HEK293 (cell line): Measurements from ENCODE around the gene RYR2.
"Not testable (repeated sequence)": the region's sequence is repeated elsewhere in the genome, so short reads cannot be mapped to it uniquely, and the experiment has no call there.

Experiments used
- CTCF ChIA-PET: fragments of 350-600 bp; formaldehyde crosslinking; extraction: SDS; loops from one replicate; lab custom pipeline; 2021; ENCODE audit warnings: antibody characterized with exemption; lab: Yijun Ruan, JAX
- POLR2A ChIA-PET: fragments of 300-600 bp; formaldehyde crosslinking; extraction: SDS; loops from one replicate; lab custom pipeline; 2020; ENCODE audit warnings: antibody characterized with exemption, inconsistent platforms; lab: Yijun Ruan, JAX
- H3K27ac ChIP-seq: fragments of 200-500 bp; sonication (Bioruptor generic); 2 replicates; pipeline ENCODE4 v1.5.1; 2014; ENCODE audit warnings: low read depth, low read length, control low read depth, inconsistent platforms; ENCODE audit errors: extremely low read depth
- H3K36me3 ChIP-seq, 2 experiments: fragments of 200-500 bp in 1 of 2; sonication (Bioruptor generic) in 1 of 2; 1 replicate in 1 of 2; 2 replicates in 1 of 2; pipeline ENCODE4 v1.5.1; 2014 to 2017; ENCODE audit warnings: inconsistent platforms in 2 of 2, low read length in 2 of 2; ENCODE audit not compliant: control insufficient read depth in 2 of 2, insufficient read depth in 1 of 2
- H3K4me1 ChIP-seq: fragments of 200-500 bp; sonication (Bioruptor generic); 2 replicates; pipeline ENCODE4 v1.5.1; 2014; ENCODE audit warnings: mild to moderate bottlenecking, low read length, inconsistent platforms; ENCODE audit not compliant: control insufficient read depth, insufficient read depth
- H3K4me3 ChIP-seq: 2 replicates; pipeline ENCODE4 v1.5.1; 2011; ENCODE audit warnings: low read depth, mild to moderate bottlenecking, control low read depth, low read length, moderate library complexity
- H3K9me3 ChIP-seq: fragments of 200-500 bp; sonication (Bioruptor generic); 2 replicates; pipeline ENCODE4 v1.5.1; 2014; ENCODE audit warnings: low read depth, low read length, inconsistent platforms; ENCODE audit not compliant: control insufficient read depth, insufficient read depth
- IKZF3 ChIP-seq: fragments of 450-650 bp; IDR thresholded peaks from 2 replicates; pipeline ENCODE4 v1.5.0; 2018; ENCODE audit warnings: missing biosample characterization, mild to moderate bottlenecking, missing genetic modification characterization, moderate library complexity
- KLF7 ChIP-seq: fragments of 450-650 bp; formaldehyde crosslinking; IDR thresholded peaks from 2 replicates; pipeline ENCODE4 v1.5.1; 2016; ENCODE audit warnings: missing biosample characterization, missing genetic modification characterization, borderline replicate concordance
- KLF8 ChIP-seq: fragments of 450-650 bp; formaldehyde crosslinking; IDR thresholded peaks from 2 replicates; pipeline ENCODE4 v1.5.1; 2016; ENCODE audit warnings: missing biosample characterization, missing genetic modification characterization
- MEIS1 ChIP-seq: sonication (generic); formaldehyde crosslinking; IDR thresholded peaks from 2 replicates; pipeline ENCODE4 v1.8.1; 2022; ENCODE audit warnings: missing genetic modification reagents, mild to moderate bottlenecking, borderline replicate concordance
- RBAK ChIP-seq: fragments of 450-650 bp; formaldehyde crosslinking; IDR thresholded peaks from 2 replicates; pipeline ENCODE4 v1.5.1; 2016; ENCODE audit warnings: missing biosample characterization, missing genetic modification characterization
- SALL2 ChIP-seq: fragments of 450-650 bp; formaldehyde crosslinking; IDR thresholded peaks from 2 replicates; pipeline ENCODE4 v1.5.0; 2017; ENCODE audit warnings: missing biosample characterization, mild to moderate bottlenecking, missing genetic modification characterization, borderline replicate concordance
- ZNF202 ChIP-seq: fragments of 450-650 bp; formaldehyde crosslinking; IDR thresholded peaks from 2 replicates; pipeline ENCODE4 v1.5.1; 2016; ENCODE audit warnings: missing biosample characterization, missing genetic modification characterization, borderline replicate concordance
- ZNF223 ChIP-seq: fragments of 450-650 bp; formaldehyde crosslinking; IDR thresholded peaks from 2 replicates; pipeline ENCODE4 v1.5.1; 2016; ENCODE audit warnings: missing biosample characterization, missing genetic modification characterization
- ZNF239 ChIP-seq: fragments of 450-650 bp; formaldehyde crosslinking; IDR thresholded peaks from 2 replicates; pipeline ENCODE4 v1.5.1; 2016; ENCODE audit warnings: missing biosample characterization, missing genetic modification characterization
- ZNF311 ChIP-seq: fragments of 450-650 bp; formaldehyde crosslinking; IDR thresholded peaks from 2 replicates; pipeline ENCODE4 v1.5.1; 2017; ENCODE audit warnings: missing biosample characterization, missing genetic modification characterization, borderline replicate concordance
- ZNF366 ChIP-seq: fragments of 450-650 bp; formaldehyde crosslinking; conservative IDR thresholded peaks from 2 replicates; pipeline ENCODE4 v1.5.1; 2016; ENCODE audit warnings: missing biosample characterization, missing genetic modification characterization
- ZNF548 ChIP-seq: fragments of 450-650 bp; formaldehyde crosslinking; IDR thresholded peaks from 2 replicates; pipeline ENCODE4 v1.5.1; 2016; ENCODE audit warnings: missing biosample characterization, missing genetic modification characterization
- ZNF558 ChIP-seq: fragments of 450-650 bp; formaldehyde crosslinking; IDR thresholded peaks from 2 replicates; pipeline ENCODE4 v1.5.1; 2016; ENCODE audit warnings: missing biosample characterization, missing genetic modification characterization
- ZNF660 ChIP-seq: fragments of 450-650 bp; IDR thresholded peaks from 2 replicates; pipeline ENCODE4 v1.5.1; 2018; ENCODE audit warnings: missing biosample characterization, mild to moderate bottlenecking, missing genetic modification characterization
- TF ChIP-seq, protein P1 (sequence below): fragments of 450-650 bp; formaldehyde crosslinking; IDR thresholded peaks from 2 replicates; pipeline ENCODE4 v1.5.1; 2016; ENCODE audit warnings: missing biosample characterization, missing genetic modification characterization
- TF ChIP-seq, protein P2 (sequence below): fragments of 450-650 bp; formaldehyde crosslinking; IDR thresholded peaks from 2 replicates; pipeline ENCODE4 v1.5.1; 2017; ENCODE audit warnings: missing biosample characterization, missing genetic modification characterization
- TF ChIP-seq, protein P3 (sequence below): fragments of 450-650 bp; formaldehyde crosslinking; IDR thresholded peaks from 2 replicates; pipeline ENCODE4; 2016; ENCODE audit warnings: missing biosample characterization, missing genetic modification characterization
- TF ChIP-seq, protein P4 (sequence below): fragments of 450-650 bp; formaldehyde crosslinking; IDR thresholded peaks from 2 replicates; pipeline ENCODE4 v1.5.1; 2016; ENCODE audit warnings: missing biosample characterization, missing genetic modification characterization
- TF ChIP-seq, protein P5 (sequence below): fragments of 450-650 bp; formaldehyde crosslinking; IDR thresholded peaks from 2 replicates; pipeline ENCODE4 v1.5.1; 2017; ENCODE audit warnings: missing biosample characterization, missing genetic modification characterization

RYR2 gene

DNA sequence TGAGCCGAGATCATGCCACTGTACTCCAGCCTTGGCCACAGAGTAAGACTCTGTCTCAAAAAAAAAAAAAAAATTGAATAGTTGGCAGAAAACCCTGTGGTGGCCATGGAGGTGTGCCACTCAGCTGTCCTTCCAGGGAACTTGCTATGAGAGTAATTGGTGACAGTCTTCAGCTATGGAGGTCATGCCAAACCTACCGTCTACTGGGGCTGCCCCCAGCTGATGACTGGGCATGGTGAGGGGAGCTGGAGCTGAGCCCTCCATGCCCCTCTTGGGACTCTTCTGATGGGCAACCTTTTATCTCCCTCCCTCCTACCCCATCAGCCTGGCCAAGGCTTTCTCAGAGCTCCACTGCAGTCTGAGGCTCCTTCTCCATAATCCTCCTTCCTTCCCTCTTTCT is 84.2 kb downstream of the RYR2 start:
- TF ChIP-seq, protein P1, sequence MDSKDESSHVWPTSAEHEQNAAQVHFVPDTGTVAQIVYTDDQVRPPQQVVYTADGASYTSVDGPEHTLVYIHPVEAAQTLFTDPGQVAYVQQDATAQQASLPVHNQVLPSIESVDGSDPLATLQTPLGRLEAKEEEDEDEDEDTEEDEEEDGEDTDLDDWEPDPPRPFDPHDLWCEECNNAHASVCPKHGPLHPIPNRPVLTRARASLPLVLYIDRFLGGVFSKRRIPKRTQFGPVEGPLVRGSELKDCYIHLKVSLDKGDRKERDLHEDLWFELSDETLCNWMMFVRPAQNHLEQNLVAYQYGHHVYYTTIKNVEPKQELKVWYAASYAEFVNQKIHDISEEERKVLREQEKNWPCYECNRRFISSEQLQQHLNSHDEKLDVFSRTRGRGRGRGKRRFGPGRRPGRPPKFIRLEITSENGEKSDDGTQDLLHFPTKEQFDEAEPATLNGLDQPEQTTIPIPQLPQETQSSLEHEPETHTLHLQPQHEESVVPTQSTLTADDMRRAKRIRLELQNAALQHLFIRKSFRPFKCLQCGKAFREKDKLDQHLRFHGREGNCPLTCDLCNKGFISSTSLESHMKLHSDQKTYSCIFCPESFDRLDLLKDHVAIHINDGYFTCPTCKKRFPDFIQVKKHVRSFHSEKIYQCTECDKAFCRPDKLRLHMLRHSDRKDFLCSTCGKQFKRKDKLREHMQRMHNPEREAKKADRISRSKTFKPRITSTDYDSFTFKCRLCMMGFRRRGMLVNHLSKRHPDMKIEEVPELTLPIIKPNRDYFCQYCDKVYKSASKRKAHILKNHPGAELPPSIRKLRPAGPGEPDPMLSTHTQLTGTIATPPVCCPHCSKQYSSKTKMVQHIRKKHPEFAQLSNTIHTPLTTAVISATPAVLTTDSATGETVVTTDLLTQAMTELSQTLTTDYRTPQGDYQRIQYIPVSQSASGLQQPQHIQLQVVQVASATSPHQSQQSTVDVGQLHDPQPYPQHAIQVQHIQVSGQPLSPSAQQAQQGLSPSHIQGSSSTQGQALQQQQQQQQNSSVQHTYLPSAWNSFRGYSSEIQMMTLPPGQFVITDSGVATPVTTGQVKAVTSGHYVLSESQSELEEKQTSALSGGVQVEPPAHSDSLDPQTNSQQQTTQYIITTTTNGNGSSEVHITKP (tag by site-specific recombination) = no peak
- TF ChIP-seq MEIS1 (CRISPR knock-in tag) (no peak), IKZF3 (tag by site-specific recombination) (no peak), RBAK (tag by site-specific recombination) (no peak), ZNF202 (tag by site-specific recombination) (no peak)
- TF ChIP-seq, protein P2, sequence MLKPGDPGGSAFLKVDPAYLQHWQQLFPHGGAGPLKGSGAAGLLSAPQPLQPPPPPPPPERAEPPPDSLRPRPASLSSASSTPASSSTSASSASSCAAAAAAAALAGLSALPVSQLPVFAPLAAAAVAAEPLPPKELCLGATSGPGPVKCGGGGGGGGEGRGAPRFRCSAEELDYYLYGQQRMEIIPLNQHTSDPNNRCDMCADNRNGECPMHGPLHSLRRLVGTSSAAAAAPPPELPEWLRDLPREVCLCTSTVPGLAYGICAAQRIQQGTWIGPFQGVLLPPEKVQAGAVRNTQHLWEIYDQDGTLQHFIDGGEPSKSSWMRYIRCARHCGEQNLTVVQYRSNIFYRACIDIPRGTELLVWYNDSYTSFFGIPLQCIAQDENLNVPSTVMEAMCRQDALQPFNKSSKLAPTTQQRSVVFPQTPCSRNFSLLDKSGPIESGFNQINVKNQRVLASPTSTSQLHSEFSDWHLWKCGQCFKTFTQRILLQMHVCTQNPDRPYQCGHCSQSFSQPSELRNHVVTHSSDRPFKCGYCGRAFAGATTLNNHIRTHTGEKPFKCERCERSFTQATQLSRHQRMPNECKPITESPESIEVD (tag by site-specific recombination) = no peak
- TF ChIP-seq, protein P3, sequence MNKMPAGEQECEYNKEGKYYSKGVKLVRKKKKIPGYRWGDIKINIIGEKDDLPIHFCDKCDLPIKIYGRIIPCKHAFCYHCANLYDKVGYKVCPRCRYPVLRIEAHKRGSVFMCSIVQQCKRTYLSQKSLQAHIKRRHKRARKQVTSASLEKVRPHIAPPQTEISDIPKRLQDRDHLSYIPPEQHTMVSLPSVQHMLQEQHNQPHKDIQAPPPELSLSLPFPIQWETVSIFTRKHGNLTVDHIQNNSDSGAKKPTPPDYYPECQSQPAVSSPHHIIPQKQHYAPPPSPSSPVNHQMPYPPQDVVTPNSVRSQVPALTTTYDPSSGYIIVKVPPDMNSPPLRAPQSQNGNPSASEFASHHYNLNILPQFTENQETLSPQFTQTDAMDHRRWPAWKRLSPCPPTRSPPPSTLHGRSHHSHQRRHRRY (tag by site-specific recombination) = no peak
- ChIA-PET CTCF (no interaction called here), POLR2A (no interaction called here)
- H3K4me3 ChIP-seq = no peak overlapping the region
- H3K9me3 ChIP-seq = no peaks in the 10 kb centered on the region; the same call in 1 of the 2 replicates
- no peaks in the 10 kb centered on the region for H3K36me3 ChIP-seq
- no peak overlapping the region for H3K27ac ChIP-seq
- H3K4me1 ChIP-seq = no peaks in the 10 kb centered on the region

DNA sequence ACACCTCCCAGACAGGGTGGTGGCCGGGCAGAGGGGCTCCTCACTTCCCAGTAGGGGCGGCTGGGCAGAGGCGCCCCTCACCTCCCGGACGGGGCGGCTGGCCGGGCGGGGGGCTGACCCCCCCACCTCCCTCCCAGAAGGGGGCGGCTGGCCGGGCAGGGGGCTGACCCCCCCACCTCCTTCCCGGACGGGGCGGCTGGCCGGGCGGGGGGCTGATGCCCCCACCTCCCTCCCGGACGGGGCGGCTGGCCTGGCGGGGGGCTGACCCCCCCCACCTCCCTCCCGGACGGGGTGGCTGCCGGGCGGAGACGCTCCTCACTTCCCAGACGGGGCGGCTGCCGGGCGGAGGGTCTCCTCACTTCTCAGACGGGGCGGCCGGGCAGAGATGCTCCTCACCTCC is 85.3 kb downstream of the RYR2 start:
- POLR2A ChIA-PET, H3K27ac ChIP-seq, H3K4me1 ChIP-seq, H3K4me3 ChIP-seq, H3K9me3 ChIP-seq, CTCF ChIA-PET, H3K36me3 ChIP-seq: not testable (repeated sequence)

DNA sequence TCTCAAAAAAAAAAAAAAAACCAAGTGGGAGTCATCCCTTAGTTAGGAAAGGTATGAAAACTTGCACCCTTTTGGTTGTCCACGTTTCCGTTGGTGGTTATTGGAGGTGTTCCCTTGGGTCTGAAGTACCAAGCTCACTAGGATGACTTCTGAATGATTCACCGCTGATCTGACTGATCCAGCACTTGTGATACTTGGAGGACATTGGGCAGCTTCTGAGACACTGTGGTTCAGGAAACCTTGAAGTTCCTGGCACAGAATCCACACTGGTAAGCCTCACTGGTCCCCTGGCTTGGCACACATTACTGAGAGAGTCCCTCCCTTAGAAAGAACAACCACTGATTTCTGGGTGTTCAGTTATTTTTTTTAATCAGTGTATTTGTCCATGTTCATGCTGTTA is 91.9 kb downstream of the RYR2 start:
- TF ChIP-seq ZNF366 (tag by site-specific recombination) (no peak), ZNF223 (no peak), KLF8 (no peak), SALL2 (tag by site-specific recombination) (no peak), ZNF548 (tag by site-specific recombination) (no peak), ZNF239 (tag by site-specific recombination) (no peak), ZNF311 (tag by site-specific recombination) (no peak), ZNF660 (tag by site-specific recombination) (no peak), ZNF558 (tag by site-specific recombination) (no peak), KLF7 (tag by site-specific recombination) (no peak)
- TF ChIP-seq, protein P4, sequence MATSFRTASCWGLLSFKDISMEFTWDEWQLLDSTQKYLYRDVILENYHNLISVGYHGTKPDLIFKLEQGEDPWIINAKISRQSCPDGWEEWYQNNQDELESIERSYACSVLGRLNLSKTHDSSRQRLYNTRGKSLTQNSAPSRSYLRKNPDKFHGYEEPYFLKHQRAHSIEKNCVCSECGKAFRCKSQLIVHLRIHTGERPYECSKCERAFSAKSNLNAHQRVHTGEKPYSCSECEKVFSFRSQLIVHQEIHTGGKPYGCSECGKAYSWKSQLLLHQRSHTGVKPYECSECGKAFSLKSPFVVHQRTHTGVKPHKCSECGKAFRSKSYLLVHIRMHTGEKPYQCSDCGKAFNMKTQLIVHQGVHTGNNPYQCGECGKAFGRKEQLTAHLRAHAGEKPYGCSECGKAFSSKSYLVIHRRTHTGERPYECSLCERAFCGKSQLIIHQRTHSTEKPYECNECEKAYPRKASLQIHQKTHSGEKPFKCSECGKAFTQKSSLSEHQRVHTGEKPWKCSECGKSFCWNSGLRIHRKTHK (tag by site-specific recombination) = no peak
- TF ChIP-seq, protein P5, sequence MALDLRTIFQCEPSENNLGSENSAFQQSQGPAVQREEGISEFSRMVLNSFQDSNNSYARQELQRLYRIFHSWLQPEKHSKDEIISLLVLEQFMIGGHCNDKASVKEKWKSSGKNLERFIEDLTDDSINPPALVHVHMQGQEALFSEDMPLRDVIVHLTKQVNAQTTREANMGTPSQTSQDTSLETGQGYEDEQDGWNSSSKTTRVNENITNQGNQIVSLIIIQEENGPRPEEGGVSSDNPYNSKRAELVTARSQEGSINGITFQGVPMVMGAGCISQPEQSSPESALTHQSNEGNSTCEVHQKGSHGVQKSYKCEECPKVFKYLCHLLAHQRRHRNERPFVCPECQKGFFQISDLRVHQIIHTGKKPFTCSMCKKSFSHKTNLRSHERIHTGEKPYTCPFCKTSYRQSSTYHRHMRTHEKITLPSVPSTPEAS = no peak
- TF ChIP-seq, all 188 proteins: peak for 0
- Histone ChIP-seq H3K36me3 (no peaks in the 10 kb centered on the region), H3K4me3 (no peak overlapping the region), H3K27ac (no peak overlapping the region), H3K4me1 (no peaks in the 10 kb centered on the region), H3K9me3 (no peaks in the 10 kb centered on the region; the same call in 1 of the 2 replicates)
- ChIA-PET POLR2A (interaction anchor here (0.6 kb wide), 1 partner anchor 113 kb away, joined by 3 read pairs; no protein-coding TSS in a partner anchor), CTCF (no interaction called here)
